GM12878 (cell line): ENCODE results near the gene PARP11. TPM values are rescaled to one million over a fixed set of nuclear protein-coding genes. Genes with fewer than 3 reads are reported as not detected.

Experiments used
- ATAC-seq: fragments of 200-7000 bp; cut with Tn5 transposase; 3 replicates; pipeline ENCODE4 v1.9.1; 2020; ENCODE audit warnings: mild to moderate bottlenecking, moderate library complexity
- BruUV-seq: library from RNA; stranded (reverse); fragments of 400-500 nt; replicated peaks from 2 replicates; lab custom pipeline; 2021; lab: Mats Ljungman, UMichigan
- CTCF ChIA-PET: fragments of 300-600 bp; sonication (Branson Sonifier 250); formaldehyde crosslinking; extraction: SDS; loops from one replicate; lab custom pipeline; 2021; ENCODE audit warnings: inconsistent platforms; lab: Yijun Ruan, JAX
- POLR2A ChIA-PET: fragments of 350-600 bp; formaldehyde crosslinking; extraction: SDS; loops from one replicate; lab custom pipeline; 2021; ENCODE audit warnings: inconsistent platforms; lab: Charles Lee
- RAD21 ChIA-PET: fragments of 300-600 bp; sonication (Branson Sonifier 250); formaldehyde crosslinking; loops from one replicate; lab custom pipeline; 2023; ENCODE audit warnings: antibody characterized with exemption; ENCODE audit not compliant: unreplicated experiment; lab: Charles Lee
- SMC1A ChIA-PET: fragments of 300-600 bp; sonication (Branson Sonifier 250); formaldehyde crosslinking; loops from one replicate; lab custom pipeline; 2023; ENCODE audit not compliant: unreplicated experiment, uncharacterized antibody; lab: Charles Lee
- DNase-seq: peaks from one replicate; pipeline ENCODE4 v3.0.0-alpha.2; 2011; ENCODE audit warnings: low read depth, low spot score
- FAIRE-seq: peaks from 3 replicates; lab custom pipeline; 2011; peaks lifted over from hg19 to GRCh38; lab: Jason Lieb, UNC
- H2AFZ ChIP-seq: 2 replicates; pipeline ENCODE4 v1.6.0; 2011; ENCODE audit warnings: low read depth, low read length, control low read depth; ENCODE audit not compliant: control insufficient read depth
- H3K27ac ChIP-seq: 2 replicates; pipeline ENCODE4 v1.5.1; 2011; ENCODE audit warnings: control low read depth; ENCODE audit not compliant: control insufficient read depth, insufficient read depth
- H3K27me3 ChIP-seq, 2 experiments: replicated peaks in 1 of 2; 2 replicates each; pipeline versions ENCODE4 v1.6.0 to v1.6.1; 2011; ENCODE audit warnings: low read length in 1 of 2; ENCODE audit not compliant: control insufficient read depth in 2 of 2, insufficient read depth in 2 of 2
- H3K36me3 ChIP-seq, 2 experiments: 2 replicates each; pipeline ENCODE4 v1.5.1; 2011; ENCODE audit warnings: low read length in 1 of 2; ENCODE audit not compliant: control insufficient read depth in 2 of 2, insufficient read depth in 2 of 2
- H3K4me1 ChIP-seq: 2 replicates; pipeline ENCODE4 v1.6.1; 2011; ENCODE audit warnings: mild to moderate bottlenecking, low read length, moderate library complexity, mixed read lengths; ENCODE audit not compliant: control insufficient read depth, insufficient read depth
- H3K4me2 ChIP-seq: 2 replicates; pipeline ENCODE4 v1.6.0; 2011; ENCODE audit warnings: control low read depth; ENCODE audit not compliant: control insufficient read depth, insufficient read depth
- H3K4me3 ChIP-seq: fragments of 200-600 bp; sonication (generic); 2 replicates; pipeline ENCODE4 v1.5.1; 2016
- H3K79me2 ChIP-seq: 2 replicates; pipeline ENCODE4 v1.6.0; 2011; ENCODE audit warnings: low read length; ENCODE audit not compliant: control insufficient read depth, insufficient read depth
- H3K9ac ChIP-seq: 2 replicates; pipeline ENCODE4 v1.8.0; 2011; ENCODE audit warnings: low read length, control low read depth, mixed read lengths; ENCODE audit not compliant: control insufficient read depth, insufficient read depth
- H3K9me3 ChIP-seq: replicated peaks from 3 replicates; pipeline ENCODE4 v1.5.1; 2011; ENCODE audit warnings: mild to moderate bottlenecking, low read length; ENCODE audit not compliant: control insufficient read depth, insufficient read depth
- H4K20me1 ChIP-seq: 2 replicates; pipeline ENCODE4 v1.6.0; 2011; ENCODE audit not compliant: control insufficient read depth, insufficient read depth
- ETV6 ChIP-seq, 2 experiments: fragments of 450-650 bp in 1 of 2; IDR thresholded peaks in 1 of 2; conservative IDR thresholded peaks in 1 of 2; 2 replicates each; pipeline ENCODE4 v1.6.1; 2014; ENCODE audit warnings: antibody characterized with exemption in 1 of 2, borderline replicate concordance in 1 of 2, low read depth in 1 of 2, mild to moderate bottlenecking in 1 of 2, moderate library complexity in 1 of 2
- FOS ChIP-seq: IDR thresholded peaks from 3 replicates; pipeline ENCODE4 v1.6.1; 2011; ENCODE audit warnings: borderline replicate concordance; ENCODE audit not compliant: insufficient read length; ENCODE audit errors: extremely low read depth
- GATAD2B ChIP-seq: fragments of 450-650 bp; conservative IDR thresholded peaks from 2 replicates; pipeline ENCODE4 v1.6.1; 2017; ENCODE audit warnings: low read depth, mild to moderate bottlenecking, moderate library complexity
- JUND ChIP-seq: IDR thresholded peaks from 2 replicates; pipeline ENCODE4 v1.6.1; 2012; ENCODE audit warnings: low read depth, mild to moderate bottlenecking, low read length, improper control_type of control experiment, moderate library complexity
- NRF1 ChIP-seq: conservative IDR thresholded peaks from 2 replicates; pipeline ENCODE4 v1.6.1; 2011; ENCODE audit warnings: mild to moderate bottlenecking, low read depth, low read length, improper control_type of control experiment
- POU2F2 ChIP-seq: IDR thresholded peaks from 3 replicates; pipeline ENCODE4 v1.6.1; 2011; ENCODE audit warnings: low read depth, mild to moderate bottlenecking, low read length, borderline replicate concordance
- SMARCA5 ChIP-seq: fragments of 450-650 bp; IDR thresholded peaks from 2 replicates; pipeline ENCODE4 v1.6.1; 2017; ENCODE audit warnings: mild to moderate bottlenecking
- SUZ12 ChIP-seq: fragments of 200-600 bp; sonication (generic); IDR thresholded peaks from one replicate; pipeline ENCODE4 v1.6.1; 2018; ENCODE audit warnings: antibody characterized with exemption, mild to moderate bottlenecking; ENCODE audit not compliant: unreplicated experiment
- TBL1XR1 ChIP-seq: IDR thresholded peaks from 2 replicates; pipeline ENCODE4 v1.6.1; 2012; ENCODE audit warnings: low read depth, low read length, improper control_type of control experiment
- WGBS: methylation state at CpG from one replicate; pipeline ENCODE4 v1.1.6; 2016; ENCODE audit warnings: low lambda C conversion rate; ENCODE audit not compliant: insufficient replicate concordance, insufficient coverage; ENCODE audit errors: missing lambda C conversion rate; 5-methylcytosine and 5-hydroxymethylcytosine counted together
- in situ Hi-C: fragments of 300-500 bp; cut with MboI; formaldehyde crosslinking; loops from 9 replicates; pipeline ENCODE4 v1.14.3; 2018; ENCODE audit warnings: mixed read lengths
- intact Hi-C: fragments of 100-400 bp; cut with micrococcal nuclease; formaldehyde crosslinking; loops from one replicate; pipeline ENCODE4 v1.14.2; 2022; ENCODE audit not compliant: unreplicated experiment
- polyA plus RNA-seq, 11 experiments: library from polyadenylated mRNA; depleted of rRNA in 4 of 11; unstranded in 6 of 11; stranded (reverse) in 5 of 11; fragments of >200 nt; fragmentation: Nextera tagmentation in 4 of 11; fragmentation: Illumina TruSeq in 1 of 11; extraction: Ambion mirVana in 4 of 11; extraction: Trizol in 1 of 11; gene quantifications; 1 replicate in 1 of 11; 2 replicates in 10 of 11; pipeline versions ENCODE4 v1.2.1 to v1.2.3, GENCODE V29; 2011 to 2016; ENCODE audit warnings: inconsistent platforms in 2 of 11, missing spikeins in 2 of 11, low read depth in 1 of 11
- total RNA-seq, 4 experiments: library from RNA; depleted of rRNA in 3 of 4; stranded (reverse); fragments of >200 nt in 3 of 4; fragmentation: Illumina TruSeq in 1 of 4; extraction: Trizol in 1 of 4; gene quantifications; 2 replicates each; pipeline versions ENCODE4 v1.2.1 to v1.2.3, GENCODE V29; 2013 to 2021
- TF ChIP-seq, protein P1 (sequence below): fragments of 450-650 bp; IDR thresholded peaks from 2 replicates; pipeline ENCODE4 v1.6.1; 2016; ENCODE audit warnings: mild to moderate bottlenecking, moderate library complexity, borderline replicate concordance
- TF ChIP-seq, protein P2 (sequence below): fragments of 450-650 bp; IDR thresholded peaks from 2 replicates; pipeline ENCODE4 v1.6.1; 2016; ENCODE audit warnings: mild to moderate bottlenecking

The PARP11 gene
- total and polyA plus RNA-seq, 10 of the 15 experiments (the other 5 are each of a cell fraction or from before 2014, with no cell fraction given): 3.0 to 14.1 (median 6.3) TPM

GRCh38 chr12:3791256-3791874 is 81.8 kb downstream of the PARP11 start:
- Histone ChIP-seq H4K20me1 (no peaks in the 10 kb centered on the region), H3K9me3 (no peaks in the 10 kb centered on the region), H3K4me1 (no peaks in the 10 kb centered on the region), H3K4me2 (no peak overlapping the region), H3K27ac (no peak overlapping the region), H3K9ac (no peak overlapping the region), H2AFZ (no peak overlapping the region), H3K27me3 (no peaks in the 10 kb centered on the region), H3K79me2 (no peaks in the 10 kb centered on the region), H3K36me3 (no peaks in the 10 kb centered on the region), H3K4me3 (no peak overlapping the region)
- ChIA-PET SMC1A (interaction anchor here (0.6 kb wide), 1 partner anchor 11 kb away, joined by 3 read pairs; no protein-coding TSS in a partner anchor), RAD21 (no interaction called here), CTCF (interaction anchor here (0.8 to 1.4 kb wide), 2 partner anchors 9 to 491 kb away, joined by 3 to 4 read pairs; no protein-coding TSS in a partner anchor), POLR2A (no interaction called here)
- 96% methylated on average over 5 of the region's 5 CpGs for WGBS
- intact Hi-C loops (no loop called here), in situ Hi-C loops (no loop called here)
- no peak for TF ChIP-seq NRF1
- TF ChIP-seq TBL1XR1: no peak
- no peak for TF ChIP-seq POU2F2
- no peak for TF ChIP-seq JUND
- no peak for FAIRE-seq
- BruUV-seq: no TSS peak
- no peak for DNase-seq
- no peak for ATAC-seq

DNA sequence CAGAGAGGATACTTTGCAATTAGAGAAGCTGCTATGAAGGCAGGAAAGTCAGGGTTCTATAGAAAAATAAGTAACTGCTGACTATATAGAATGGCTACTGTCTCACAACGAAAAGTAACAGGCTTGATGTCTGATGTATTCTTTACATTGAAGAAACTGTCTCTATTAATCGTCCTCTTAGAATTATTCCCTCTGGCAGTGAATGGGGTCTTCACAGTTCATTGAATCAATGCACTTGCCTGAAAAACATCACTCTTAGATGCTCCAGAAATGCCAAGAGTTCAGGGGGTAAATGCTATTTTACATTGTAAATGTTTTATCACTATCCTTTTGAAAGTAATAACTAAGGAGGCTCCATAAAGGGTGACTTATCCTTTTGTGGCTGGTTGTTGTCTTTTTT is 82.6 kb downstream of the PARP11 start:
- no TSS peak for BruUV-seq
- in situ Hi-C loops: no loop called here
- Histone ChIP-seq H3K4me2 (no peak overlapping the region), H3K4me3 (no peak overlapping the region), H4K20me1 (no peaks in the 10 kb centered on the region), H3K79me2 (no peaks in the 10 kb centered on the region), H3K9ac (no peak overlapping the region), H3K27ac (no peak overlapping the region), H3K27me3 (no peaks in the 10 kb centered on the region), H3K9me3 (no peaks in the 10 kb centered on the region), H2AFZ (no peak overlapping the region), H3K36me3 (no peaks in the 10 kb centered on the region), H3K4me1 (no peaks in the 10 kb centered on the region)
- FAIRE-seq (no peak), DNase-seq (no peak), ATAC-seq (no peak)
- WGBS: 41% methylated on average over 2 of the region's 2 CpGs
- CTCF ChIA-PET: no interaction called here
- intact Hi-C loops: no loop called here
- POLR2A ChIA-PET: no interaction called here
- RAD21 ChIA-PET: no interaction called here
- SMC1A ChIA-PET: interaction anchor here (0.6 to 1.3 kb wide), 2 partner anchors 10 to 12 kb away, joined by 3 read pairs; no protein-coding TSS in a partner anchor
- no peak for TF ChIP-seq FOS
- TF ChIP-seq ETV6 (conservative IDR thresholded peaks at IDR 0.05 in 1 of 2, IDR thresholded peaks at IDR 0.05 in 1 of 2; ENCODE audit: borderline replicate concordance in 1 of 2, low read depth in 1 of 2): no peak
- TF ChIP-seq SUZ12: no peak
- TF ChIP-seq SMARCA5: no peak
- TF ChIP-seq GATAD2B: no peak
- TF ChIP-seq, protein P1, sequence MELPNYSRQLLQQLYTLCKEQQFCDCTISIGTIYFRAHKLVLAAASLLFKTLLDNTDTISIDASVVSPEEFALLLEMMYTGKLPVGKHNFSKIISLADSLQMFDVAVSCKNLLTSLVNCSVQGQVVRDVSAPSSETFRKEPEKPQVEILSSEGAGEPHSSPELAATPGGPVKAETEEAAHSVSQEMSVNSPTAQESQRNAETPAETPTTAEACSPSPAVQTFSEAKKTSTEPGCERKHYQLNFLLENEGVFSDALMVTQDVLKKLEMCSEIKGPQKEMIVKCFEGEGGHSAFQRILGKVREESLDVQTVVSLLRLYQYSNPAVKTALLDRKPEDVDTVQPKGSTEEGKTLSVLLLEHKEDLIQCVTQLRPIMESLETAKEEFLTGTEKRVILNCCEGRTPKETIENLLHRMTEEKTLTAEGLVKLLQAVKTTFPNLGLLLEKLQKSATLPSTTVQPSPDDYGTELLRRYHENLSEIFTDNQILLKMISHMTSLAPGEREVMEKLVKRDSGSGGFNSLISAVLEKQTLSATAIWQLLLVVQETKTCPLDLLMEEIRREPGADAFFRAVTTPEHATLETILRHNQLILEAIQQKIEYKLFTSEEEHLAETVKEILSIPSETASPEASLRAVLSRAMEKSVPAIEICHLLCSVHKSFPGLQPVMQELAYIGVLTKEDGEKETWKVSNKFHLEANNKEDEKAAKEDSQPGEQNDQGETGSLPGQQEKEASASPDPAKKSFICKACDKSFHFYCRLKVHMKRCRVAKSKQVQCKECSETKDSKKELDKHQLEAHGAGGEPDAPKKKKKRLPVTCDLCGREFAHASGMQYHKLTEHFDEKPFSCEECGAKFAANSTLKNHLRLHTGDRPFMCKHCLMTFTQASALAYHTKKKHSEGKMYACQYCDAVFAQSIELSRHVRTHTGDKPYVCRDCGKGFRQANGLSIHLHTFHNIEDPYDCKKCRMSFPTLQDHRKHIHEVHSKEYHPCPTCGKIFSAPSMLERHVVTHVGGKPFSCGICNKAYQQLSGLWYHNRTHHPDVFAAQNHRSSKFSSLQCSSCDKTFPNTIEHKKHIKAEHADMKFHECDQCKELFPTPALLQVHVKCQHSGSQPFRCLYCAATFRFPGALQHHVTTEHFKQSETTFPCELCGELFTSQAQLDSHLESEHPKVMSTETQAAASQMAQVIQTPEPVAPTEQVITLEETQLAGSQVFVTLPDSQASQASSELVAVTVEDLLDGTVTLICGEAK: no peak
- TF ChIP-seq, protein P2, sequence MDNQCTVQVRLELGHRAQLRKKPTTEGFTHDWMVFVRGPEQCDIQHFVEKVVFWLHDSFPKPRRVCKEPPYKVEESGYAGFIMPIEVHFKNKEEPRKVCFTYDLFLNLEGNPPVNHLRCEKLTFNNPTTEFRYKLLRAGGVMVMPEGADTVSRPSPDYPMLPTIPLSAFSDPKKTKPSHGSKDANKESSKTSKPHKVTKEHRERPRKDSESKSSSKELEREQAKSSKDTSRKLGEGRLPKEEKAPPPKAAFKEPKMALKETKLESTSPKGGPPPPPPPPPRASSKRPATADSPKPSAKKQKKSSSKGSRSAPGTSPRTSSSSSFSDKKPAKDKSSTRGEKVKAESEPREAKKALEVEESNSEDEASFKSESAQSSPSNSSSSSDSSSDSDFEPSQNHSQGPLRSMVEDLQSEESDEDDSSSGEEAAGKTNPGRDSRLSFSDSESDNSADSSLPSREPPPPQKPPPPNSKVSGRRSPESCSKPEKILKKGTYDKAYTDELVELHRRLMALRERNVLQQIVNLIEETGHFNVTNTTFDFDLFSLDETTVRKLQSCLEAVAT: no peak
